CD4-positive, alpha-beta T cell (primary cell): Measurements from ENCODE around the gene CENPT. TPM values are rescaled to one million over a fixed set of nuclear protein-coding genes. Genes with fewer than 3 reads are reported as not detected.

Experiments used
- ATAC-seq: fragments of 200-7000 bp; cut with Tn5 transposase; one replicate; pipeline ENCODE4 v1.10.0; 2022; ENCODE audit warnings: mild to moderate bottlenecking; ENCODE audit not compliant: poor library complexity
- CTCF ChIA-PET: fragments of 350-600 bp; sonication (Branson Sonifier 250); formaldehyde crosslinking; loops from one replicate; lab custom pipeline; 2021; ENCODE audit warnings: antibody characterized with exemption, inconsistent platforms; lab: Charles Lee
- POLR2A ChIA-PET: fragments of 350-600 bp; sonication (Branson Sonifier 250); formaldehyde crosslinking; loops from one replicate; lab custom pipeline; 2021; ENCODE audit warnings: antibody characterized with exemption, inconsistent platforms; lab: Charles Lee
- DNase-seq, 14 experiments: peaks; one replicate each; pipeline ENCODE4 v3.0.0-alpha.2; 2013 to 2020; ENCODE audit warnings: mixed read lengths in 2 of 14
- H3K27ac ChIP-seq, 2 donors: one replicate each; pipeline versions ENCODE4 v1.5.1 to v1.7.0; 2013; ENCODE audit warnings: low read length in 2 of 2, low read depth in 1 of 2, mild to moderate bottlenecking in 1 of 2
- H3K27me3 ChIP-seq, 2 experiments: 1 replicate in 1 of 2; 2 replicates in 1 of 2; pipeline versions ENCODE4 v1.6.1 to v1.7.0; 2013; ENCODE audit warnings: low read length in 2 of 2, control low read depth in 1 of 2, mild to moderate bottlenecking in 1 of 2, moderate library complexity in 1 of 2; ENCODE audit not compliant: insufficient read depth in 2 of 2, control insufficient read depth in 1 of 2
- H3K36me3 ChIP-seq: one replicate; pipeline ENCODE4 v1.6.1; 2013; ENCODE audit warnings: low read length, control low read depth; ENCODE audit not compliant: insufficient read depth
- H3K4me1 ChIP-seq: one replicate; pipeline ENCODE4 v1.6.1; 2013; ENCODE audit warnings: low read length, control low read depth; ENCODE audit not compliant: insufficient read depth
- H3K4me3 ChIP-seq: one replicate; pipeline ENCODE4 v1.5.1; 2013; ENCODE audit warnings: mild to moderate bottlenecking, low read length, moderate library complexity
- H3K9me3 ChIP-seq, 2 experiments: 1 replicate in 1 of 2; 2 replicates in 1 of 2; pipeline versions ENCODE4 v1.6.1 to v1.7.0; 2013; ENCODE audit warnings: low read length in 2 of 2, mild to moderate bottlenecking in 2 of 2, control low read depth in 1 of 2, moderate library complexity in 1 of 2; ENCODE audit not compliant: control insufficient read depth in 1 of 2, insufficient read depth in 1 of 2
- H3K27ac Mint-ChIP-seq: one replicate; pipeline ENCODE4 v1.8.0; 2020; ENCODE audit warnings: mixed read lengths
- H3K27me3 Mint-ChIP-seq: one replicate; pipeline ENCODE4 v1.8.0; 2021; ENCODE audit warnings: mixed read lengths
- H3K36me3 Mint-ChIP-seq: one replicate; pipeline ENCODE4 v1.8.0; 2021; ENCODE audit warnings: low read depth, mixed read lengths
- H3K4me1 Mint-ChIP-seq: one replicate; pipeline ENCODE4 v1.8.0; 2021; ENCODE audit warnings: low read depth, mixed read lengths
- H3K4me3 Mint-ChIP-seq: one replicate; pipeline ENCODE4 v1.8.0; 2020; ENCODE audit warnings: mild to moderate bottlenecking, mixed read lengths
- H3K9me3 Mint-ChIP-seq: one replicate; pipeline ENCODE4 v1.8.0; 2020; ENCODE audit warnings: mixed read lengths
- CTCF ChIP-seq: fragments of 200-600 bp; IDR thresholded peaks from one replicate; pipeline ENCODE4 v1.8.0; 2022; ENCODE audit warnings: antibody characterized with exemption, mild to moderate bottlenecking
- intact Hi-C, 2 experiments: fragments of 100-400 bp; cut with DNase I in 1 of 2; cut with micrococcal nuclease in 1 of 2; formaldehyde crosslinking; loops; one replicate each; pipeline versions ENCODE4 v1.15.1 to v1.9.0; 2023 to 2025; cut with DNase I, micrococcal nuclease
- total RNA-seq, 174 experiments: library from RNA in 2 of 174; stranded (reverse) in 2 of 174; gene quantifications; one replicate each; pipeline ENCODE4 v1.2.3 and lab custom pipeline; 2021 to 2026

The CENPT gene
- total RNA-seq, 2 experiments from 2014 or later, result 77.5 to 84.1 TPM

GRCh38 chr16:67780847-67781564 is 66.5 kb downstream of the CENPT start:
- peaks cover 25% of the 10 kb centered on the region for H3K4me1 ChIP-seq
- Mint-ChIP-seq H3K27ac (peak overlapping the region; percentile 92), H3K4me3 (peak overlapping the region; percentile 8), H3K9me3 (no peaks in the 10 kb centered on the region), H3K36me3 (peaks cover 12% of the 10 kb centered on the region), H3K4me1 (peaks cover 42% of the 10 kb centered on the region), H3K27me3 (no peaks in the 10 kb centered on the region)
- CTCF ChIA-PET, result interaction anchor here (1.8 kb wide), 1 partner anchor 36 kb away, joined by 5 read pairs; no protein-coding TSS in a partner anchor
- POLR2A ChIA-PET, result interaction anchor here (0.9 to 2.4 kb wide), 5 partner anchors 21 to 62 kb away, joined by 3 to 14 read pairs (median 7); partner anchors contain the start of genes GFOD2, RANBP10 and TSNAXIP1
- intact Hi-C loops, result no loop called here
- TF ChIP-seq CTCF, result no peak
- no peaks in the 10 kb centered on the region for H3K9me3 ChIP-seq
- H3K36me3 ChIP-seq, result peaks cover 2% of the 10 kb centered on the region
- H3K4me3 ChIP-seq, result no peak overlapping the region
- no peak for DNase-seq
- ATAC-seq, result peak; percentile 41
- no peaks in the 10 kb centered on the region for H3K27me3 ChIP-seq
- H3K27ac ChIP-seq, result peak overlapping the region; percentile 49 to 56

- peaks cover 3% of the 10 kb centered on the region for H3K36me3 ChIP-seq
- no peak for TF ChIP-seq CTCF
- H3K4me3 Mint-ChIP-seq, result no peak overlapping the region
- ChIA-PET POLR2A (interaction anchor here (1.4 kb wide), 1 partner anchor 27 kb away, joined by 5 read pairs; the partner anchor contains the start of genes RANBP10 and TSNAXIP1), CTCF (interaction anchor here (1.0 kb wide), 1 partner anchor 37 kb away, joined by 3 read pairs; no protein-coding TSS in a partner anchor)
- H3K27ac Mint-ChIP-seq, result peak overlapping the region; percentile 92
- H3K27ac ChIP-seq, result no peak overlapping the region
- peaks cover 17% of the 10 kb centered on the region for H3K36me3 Mint-ChIP-seq
- peaks cover 25% of the 10 kb centered on the region for H3K4me1 ChIP-seq
- ATAC-seq (no peak), DNase-seq (no peak)
- H3K27me3 ChIP-seq, result no peaks in the 10 kb centered on the region
- no peaks in the 10 kb centered on the region for H3K9me3 Mint-ChIP-seq
- intact Hi-C loops, result no loop called here
- peaks cover 46% of the 10 kb centered on the region for H3K4me1 Mint-ChIP-seq
- H3K9me3 ChIP-seq, result no peaks in the 10 kb centered on the region
- no peak overlapping the region for H3K4me3 ChIP-seq
- no peaks in the 10 kb centered on the region for H3K27me3 Mint-ChIP-seq
Observed at GRCh38 chr16:67779256-67780014, 68.1 kb downstream of the CENPT start.

Other genes starting within 250 kb of the CENPT start
- 100 to 1,000 TPM; 147 to 148 TPM for gene CARMIL2, start 202.5 kb downstream of the CENPT start, total RNA-seq
- gene ACD, start 187.4 kb downstream of the CENPT start, total RNA-seq, result 10 to 100 TPM; 21.6 to 26.0 TPM
- gene PARD6A, start 186.7 kb downstream of the CENPT start, total RNA-seq, result 1 to 10 TPM; 4.5 to 4.7 TPM
- gene ENKD1, start 180.9 kb downstream of the CENPT start, total RNA-seq, result 1 to 10 TPM; 2.0 to 3.5 TPM
- gene C16orf86, start 180.9 kb downstream of the CENPT start, total RNA-seq, result 1 to 10 TPM; 2.0 to 2.4 TPM
- 1 to 10 TPM; 2.8 to 3.7 TPM for gene GFOD2, start 128.4 kb downstream of the CENPT start, total RNA-seq
- 10 to 100 TPM; 12.0 to 13.6 TPM for gene RANBP10, start 41.1 kb downstream of the CENPT start, total RNA-seq
- gene TSNAXIP1, start 40.8 kb downstream of the CENPT start, total RNA-seq, result under 1 TPM; 0.52 to 0.61 TPM
- 10 to 100 TPM; 31.2 to 32.1 TPM for gene THAP11, start 5.4 kb downstream of the CENPT start, total RNA-seq
- gene NUTF2, start 760 bp downstream of the CENPT start, total RNA-seq, result 10 to 100 TPM; 24.0 to 25.7 TPM
- gene EDC4, start 25.4 kb upstream of the CENPT start, total RNA-seq, result 100 to 1,000 TPM; 134 to 145 TPM
- gene NRN1L, start 37.2 kb upstream of the CENPT start, total RNA-seq, result 1 to 10 TPM; 2.9 to 4.4 TPM
- gene PSKH1, start 45.6 kb upstream of the CENPT start, total RNA-seq, result 10 to 100 TPM; 11.4 to 13.3 TPM
- gene CTRL, start 84.2 kb upstream of the CENPT start, total RNA-seq, result 10 to 100 TPM; 18.3 to 19.5 TPM
- 10 to 100 TPM; 68.7 to 71.6 TPM for gene PSMB10, start 89.2 kb upstream of the CENPT start, total RNA-seq
- 1 to 10 TPM; 5.9 to 6.3 TPM for gene LCAT, start 96.4 kb upstream of the CENPT start, total RNA-seq
- 10 to 100 TPM; 15.1 to 17.7 TPM for gene SLC12A4, start 120.9 kb upstream of the CENPT start, total RNA-seq
- gene DPEP3, start 132.8 kb upstream of the CENPT start, total RNA-seq, result under 1 TPM; 0.53 to 0.63 TPM
- 10 to 100 TPM; 42.2 to 43.5 TPM for gene DPEP2, start 151.8 kb upstream of the CENPT start, total RNA-seq
- not detected for gene DPEP2NB, start 168.2 kb upstream of the CENPT start, total RNA-seq
- 10 to 100 TPM; 18.9 to 19.4 TPM for gene DDX28, start 175.5 kb upstream of the CENPT start, total RNA-seq
- 10 to 100 TPM; 10.4 to 13.6 TPM for gene DUS2, start 175.6 kb upstream of the CENPT start, total RNA-seq
- 10 to 100 TPM; 84.8 to 94.4 TPM for gene NFATC3, start 237.7 kb upstream of the CENPT start, total RNA-seq